Mesenchymal stem cell (in vitro differentiated cells and primary cell): ENCODE measurements around the gene THRA.

Experiments used
- DNase-seq: peaks from one replicate; pipeline ENCODE4 v3.0.0-alpha.2; 2013
- H2AFZ ChIP-seq: one replicate; pipeline ENCODE4 v1.6.1; 2013; ENCODE audit warnings: low read depth, mild to moderate bottlenecking, control low read depth, inconsistent platforms, low read length, moderate library complexity
- H2AK5ac ChIP-seq: 2 replicates; pipeline ENCODE4 v1.6.1; 2013; ENCODE audit warnings: low read length, moderate library complexity, mild to moderate bottlenecking, inconsistent platforms; ENCODE audit not compliant: severe bottlenecking
- H2BK120ac ChIP-seq: one replicate; pipeline ENCODE4 v1.6.1; 2013; ENCODE audit warnings: low read depth, mild to moderate bottlenecking, inconsistent platforms, low read length, moderate library complexity
- H2BK12ac ChIP-seq, 2 experiments: one replicate each; pipeline ENCODE4 v1.6.1; 2013; ENCODE audit warnings: inconsistent platforms in 2 of 2, low read length in 2 of 2, mild to moderate bottlenecking in 2 of 2, moderate library complexity in 2 of 2, control low read depth in 1 of 2
- H2BK15ac ChIP-seq: one replicate; pipeline ENCODE4 v1.6.1; 2013; ENCODE audit warnings: mild to moderate bottlenecking, low read depth, inconsistent platforms; ENCODE audit not compliant: poor library complexity, severe bottlenecking
- H2BK5ac ChIP-seq: 2 replicates; pipeline ENCODE4 v1.6.1; 2013; ENCODE audit warnings: low read depth, mild to moderate bottlenecking, low read length, control low read depth, inconsistent platforms; ENCODE audit not compliant: poor library complexity, severe bottlenecking
- H3K14ac ChIP-seq, 2 experiments: one replicate each; pipeline ENCODE4 v1.6.1; 2013; ENCODE audit warnings: inconsistent platforms in 2 of 2, low read length in 2 of 2, control low read depth in 1 of 2, mild to moderate bottlenecking in 1 of 2, moderate library complexity in 1 of 2
- H3K18ac ChIP-seq, 2 experiments: one replicate each; pipeline ENCODE4 v1.6.1; 2013; ENCODE audit warnings: inconsistent platforms in 2 of 2, low read length in 2 of 2, control low read depth in 1 of 2, low read depth in 1 of 2, mild to moderate bottlenecking in 1 of 2
- H3K23ac ChIP-seq, 2 experiments: one replicate each; pipeline ENCODE4 v1.6.1; 2013; ENCODE audit warnings: inconsistent platforms in 2 of 2, low read length in 2 of 2, mild to moderate bottlenecking in 2 of 2, moderate library complexity in 2 of 2, control low read depth in 1 of 2
- H3K27ac ChIP-seq: 2 replicates; pipeline ENCODE4 v1.5.1; 2013; ENCODE audit warnings: mild to moderate bottlenecking, moderate library complexity, low read length, control low read depth, inconsistent platforms; ENCODE audit not compliant: poor library complexity, severe bottlenecking
- H3K27me3 ChIP-seq, 2 experiments: 2 replicates each; pipeline versions ENCODE4 v1.6.1 to v1.7.0; 2013; ENCODE audit warnings: low read length in 2 of 2, mild to moderate bottlenecking in 2 of 2, moderate library complexity in 2 of 2, control low read depth in 1 of 2, inconsistent platforms in 1 of 2; ENCODE audit not compliant: control insufficient read depth in 1 of 2, insufficient read depth in 1 of 2
- H3K36me3 ChIP-seq, 2 experiments: 2 replicates each; pipeline versions ENCODE4 v1.6.1 to v1.7.0; 2013; ENCODE audit warnings: low read length in 2 of 2, control low read depth in 1 of 2, inconsistent platforms in 1 of 2, low read depth in 1 of 2, mild to moderate bottlenecking in 1 of 2; ENCODE audit not compliant: insufficient read depth in 2 of 2, control insufficient read depth in 1 of 2
- H3K4ac ChIP-seq, 2 experiments: one replicate each; pipeline ENCODE4 v1.6.1; 2013; ENCODE audit warnings: inconsistent platforms in 2 of 2, low read length in 2 of 2, mild to moderate bottlenecking in 2 of 2, moderate library complexity in 2 of 2, control low read depth in 1 of 2, low read depth in 1 of 2
- H3K4me1 ChIP-seq: 2 replicates; pipeline ENCODE4 v1.6.1; 2013; ENCODE audit warnings: low read depth, low read length, control low read depth; ENCODE audit not compliant: control insufficient read depth, insufficient read depth
- H3K4me2 ChIP-seq: 2 replicates; pipeline ENCODE4 v1.6.1; 2013; ENCODE audit warnings: low read length, mild to moderate bottlenecking, inconsistent platforms; ENCODE audit not compliant: poor library complexity, severe bottlenecking
- H3K4me3 ChIP-seq, 2 experiments: 2 replicates each; pipeline versions ENCODE4 v1.5.1 to v1.7.0; 2013; ENCODE audit warnings: low read length in 2 of 2, mild to moderate bottlenecking in 2 of 2, control low read depth in 1 of 2, low read depth in 1 of 2; ENCODE audit not compliant: insufficient read depth in 1 of 2
- H3K79me1 ChIP-seq: replicated peaks from 2 replicates; pipeline ENCODE4 v1.6.1; 2013; ENCODE audit warnings: mild to moderate bottlenecking, control low read depth, low read length, inconsistent platforms; ENCODE audit not compliant: poor library complexity, severe bottlenecking
- H3K9ac ChIP-seq: 2 replicates; pipeline ENCODE4 v1.7.0; 2013; ENCODE audit warnings: mild to moderate bottlenecking, low read length, moderate library complexity
- H3K9me3 ChIP-seq: 2 replicates; pipeline ENCODE4 v1.7.0; 2013; ENCODE audit warnings: mild to moderate bottlenecking, low read length; ENCODE audit not compliant: control insufficient read depth
- H4K8ac ChIP-seq: one replicate; pipeline ENCODE4 v1.6.1; 2013; ENCODE audit warnings: inconsistent platforms, mild to moderate bottlenecking, low read length, moderate library complexity
- H4K91ac ChIP-seq: one replicate; pipeline ENCODE4 v1.6.1; 2013; ENCODE audit warnings: mild to moderate bottlenecking, low read length, inconsistent platforms
- WGBS: methylation state at CpG from one replicate; pipeline ENCODE4 v1.1.7; 2013; ENCODE audit warnings: mixed read lengths; 5-methylcytosine and 5-hydroxymethylcytosine counted together

THRA gene

DNA sequence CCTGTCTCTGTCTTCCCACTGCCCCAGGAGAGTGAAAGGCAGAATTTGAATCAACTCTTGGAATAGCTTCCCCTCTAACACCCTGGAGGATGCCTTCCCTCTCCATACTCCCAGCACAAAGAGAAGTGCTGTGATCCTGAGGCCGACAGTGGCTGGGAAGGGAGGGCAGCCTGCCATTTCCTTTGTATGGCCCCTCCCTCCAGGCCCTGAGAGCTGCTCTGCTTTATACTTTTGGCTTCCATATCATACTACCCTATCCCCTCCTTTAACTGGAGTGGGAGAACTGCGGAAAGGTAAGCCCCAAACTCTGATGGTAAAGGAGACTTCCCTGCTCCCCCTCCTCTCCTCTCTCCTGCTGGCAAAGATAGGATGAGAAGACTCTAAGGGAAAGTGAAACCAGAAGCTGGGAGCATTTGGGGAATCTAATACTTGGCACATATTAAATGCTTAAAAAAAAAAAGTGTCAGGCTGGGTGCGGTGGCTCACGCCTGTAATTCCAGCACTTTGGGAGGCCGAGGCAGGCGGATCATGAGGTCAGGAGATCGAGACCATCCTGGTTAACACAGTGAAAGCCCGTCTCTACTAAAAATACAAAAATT, 4.5 kb upstream of the THRA start:
- peak; percentile 57 for DNase-seq
- Histone ChIP-seq H3K4ac (no peak overlapping the region), H4K91ac (no peak overlapping the region), H3K18ac (peak overlapping the region; percentile 14 to 16), H3K27ac (no peak overlapping the region), H3K23ac (no peak overlapping the region), H3K9ac (peak overlapping the region; percentile 79), H2AFZ (peak overlapping the region; percentile 43), H3K4me1 (peaks cover 6% of the 10 kb centered on the region), H3K36me3 (no peaks in the 10 kb centered on the region), H3K27me3 (peaks cover 0 to 10% of the 10 kb centered on the region in 2 experiments), H3K4me2 (no peak overlapping the region), H2BK5ac (no peak overlapping the region), H3K79me1 (peaks cover 5% of the 10 kb centered on the region), H2BK120ac (no peak overlapping the region), H2AK5ac (no peak overlapping the region), H2BK12ac (peak overlapping the region in 1 of 2 experiments; percentile 7), H2BK15ac (no peak overlapping the region), H3K14ac (no peak overlapping the region), H4K8ac (peak overlapping the region; percentile 59), H3K9me3 (no peaks in the 10 kb centered on the region), H3K4me3 (peak overlapping the region in 1 of 2 experiments; percentile 68)
- WGBS = 82% methylated on average over 7 of the region's 8 CpGs

- H4K8ac ChIP-seq = peak overlapping the region; percentile 4
- H3K9ac ChIP-seq = peak overlapping the region; percentile 79
- no peaks in the 10 kb centered on the region for H3K36me3 ChIP-seq
- peak overlapping the region in 1 of 2 experiments; percentile 68 for H3K4me3 ChIP-seq
- H3K9me3 ChIP-seq = no peaks in the 10 kb centered on the region
- H2AK5ac ChIP-seq = no peak overlapping the region
- no peak overlapping the region for H2BK15ac ChIP-seq
- H3K79me1 ChIP-seq = peaks cover 2% of the 10 kb centered on the region
- H2AFZ ChIP-seq = no peak overlapping the region
- H3K27me3 ChIP-seq = peaks cover 0 to 10% of the 10 kb centered on the region in 2 experiments
- 100% methylated on average over 1 of the region's 1 CpG for WGBS
- no peak overlapping the region for H4K91ac ChIP-seq
- H3K27ac ChIP-seq = no peak overlapping the region
- no peak overlapping the region for H3K14ac ChIP-seq
- H2BK120ac ChIP-seq = no peak overlapping the region
- H3K4ac ChIP-seq = no peak overlapping the region
- no peak overlapping the region for H3K18ac ChIP-seq
- no peak overlapping the region for H2BK12ac ChIP-seq
- peaks cover 8% of the 10 kb centered on the region for H3K4me1 ChIP-seq
- no peak overlapping the region for H2BK5ac ChIP-seq
- no peak for DNase-seq
- H3K4me2 ChIP-seq = no peak overlapping the region
- no peak overlapping the region for H3K23ac ChIP-seq
Measured at GRCh38 chr17:40058865-40059264, 3.9 kb upstream of the THRA start.

DNA sequence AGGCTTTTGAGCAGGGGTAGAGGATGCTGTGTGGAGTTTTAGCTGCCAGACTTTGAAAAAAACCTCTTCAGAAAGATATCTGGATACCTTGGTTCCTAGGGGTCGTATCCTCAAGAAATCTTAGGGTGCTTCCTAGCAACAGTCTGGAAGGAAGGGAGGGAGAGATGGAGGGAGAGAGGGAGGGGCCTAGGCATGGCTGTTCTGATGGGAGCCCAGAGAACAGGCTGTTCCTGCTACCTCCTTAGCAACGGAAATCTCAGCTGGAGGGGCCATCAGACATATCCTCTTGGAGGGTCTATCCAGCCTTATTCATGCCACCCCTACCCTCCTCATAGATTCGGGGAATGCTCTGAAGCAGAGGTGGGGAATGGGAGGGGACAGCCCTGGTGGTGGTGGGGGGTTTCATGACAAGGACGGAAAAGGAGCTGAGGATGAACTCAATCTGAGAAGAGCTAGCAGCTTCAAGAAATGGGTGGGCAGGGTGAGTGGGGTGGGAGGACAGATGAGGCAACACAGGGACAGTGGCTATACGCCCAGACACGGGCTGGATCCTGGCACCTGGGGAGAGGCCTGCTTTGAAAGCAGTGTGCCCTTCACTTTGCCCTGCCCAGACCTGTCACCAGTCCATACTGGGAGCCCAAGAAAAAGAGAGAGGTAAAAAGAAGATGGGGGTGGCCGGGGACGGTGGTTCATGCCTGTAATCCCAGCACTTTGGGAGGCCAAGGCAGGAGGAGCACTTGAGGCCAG, 2.9 kb upstream of the THRA start:
- no peak overlapping the region for H2AK5ac ChIP-seq
- no peak for DNase-seq

DNA sequence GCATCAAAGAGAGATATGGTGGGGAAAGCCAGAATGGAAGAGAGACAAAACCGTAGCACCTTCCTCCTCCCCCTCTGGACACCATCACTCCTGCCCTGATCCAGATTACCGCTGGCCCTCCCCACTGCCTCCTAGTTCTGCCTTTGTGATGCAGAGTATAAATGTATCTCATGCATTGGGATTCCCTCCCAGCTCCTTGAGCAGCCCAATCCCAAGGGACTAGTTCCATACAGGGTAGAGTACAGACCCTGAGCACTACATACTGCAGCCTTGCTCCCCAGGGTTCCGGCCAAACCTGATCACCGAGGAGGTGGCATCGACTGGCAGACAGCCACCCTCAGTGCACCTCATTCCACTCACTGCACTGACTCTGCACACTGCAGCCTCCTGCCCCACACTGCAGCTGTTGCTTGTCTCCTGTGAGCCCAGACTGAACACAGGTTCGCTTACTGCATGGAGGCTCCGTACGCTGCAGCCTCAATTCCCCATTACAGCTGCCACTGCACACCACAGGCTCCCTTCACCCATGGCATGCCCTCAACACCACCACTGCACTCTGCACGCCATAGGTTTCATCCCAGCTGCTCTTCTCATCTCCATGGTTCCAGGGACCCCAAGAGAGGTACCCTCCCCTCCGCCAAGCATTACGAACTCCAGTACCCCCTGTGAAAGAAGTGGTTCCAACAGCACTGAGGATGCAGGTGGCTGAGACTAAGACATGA, 1.7 kb upstream of the THRA start:
- no peak overlapping the region for H3K4me3 ChIP-seq
- no peak overlapping the region for H3K4me2 ChIP-seq
- peaks cover 0 to 10% of the 10 kb centered on the region in 2 experiments for H3K27me3 ChIP-seq
- H4K91ac ChIP-seq = peak overlapping the region; percentile 34
- no peak overlapping the region for H2BK5ac ChIP-seq
- no peaks in the 10 kb centered on the region for H3K9me3 ChIP-seq
- 74% methylated on average over 11 of the region's 11 CpGs for WGBS
- H2AFZ ChIP-seq = no peak overlapping the region
- no peaks in the 10 kb centered on the region for H3K36me3 ChIP-seq
- H3K14ac ChIP-seq = no peak overlapping the region
- no peak overlapping the region for H3K9ac ChIP-seq
- peaks cover 4% of the 10 kb centered on the region for H3K79me1 ChIP-seq
- no peak overlapping the region for H3K23ac ChIP-seq
- DNase-seq = no peak
- no peak overlapping the region for H2BK15ac ChIP-seq
- no peak overlapping the region for H3K4ac ChIP-seq
- H2BK12ac ChIP-seq = no peak overlapping the region
- no peak overlapping the region for H4K8ac ChIP-seq
- H2AK5ac ChIP-seq = no peak overlapping the region
- H2BK120ac ChIP-seq = no peak overlapping the region
- peaks cover 26% of the 10 kb centered on the region for H3K4me1 ChIP-seq
- no peak overlapping the region for H3K27ac ChIP-seq
- no peak overlapping the region for H3K18ac ChIP-seq

More for the DNA sequence above, 2.9 kb upstream of the THRA start:
- Histone ChIP-seq H3K79me1 (no peaks in the 10 kb centered on the region), H3K14ac (no peak overlapping the region), H2BK120ac (no peak overlapping the region), H2BK15ac (no peak overlapping the region), H4K8ac (no peak overlapping the region), H3K23ac (no peak overlapping the region), H3K4me2 (no peak overlapping the region), H3K27me3 (peaks cover 0 to 10% of the 10 kb centered on the region in 2 experiments), H3K27ac (no peak overlapping the region), H3K18ac (no peak overlapping the region), H2BK5ac (no peak overlapping the region), H3K4me3 (no peak overlapping the region), H2AFZ (no peak overlapping the region), H2BK12ac (peak overlapping the region in 1 of 2 experiments; percentile 16), H3K4me1 (peaks cover 16% of the 10 kb centered on the region), H3K4ac (peak overlapping the region in 1 of 2 experiments; percentile 47), H4K91ac (no peak overlapping the region), H3K9ac (no peak overlapping the region), H3K36me3 (no peaks in the 10 kb centered on the region), H3K9me3 (no peaks in the 10 kb centered on the region)
- 78% methylated on average over 7 of the region's 8 CpGs for WGBS
